GM12872 (cell line): ENCODE data around the gene IGFBP4.

Source experiments
- TF ChIP-seq, protein P1 (sequence below): IDR thresholded peaks from 3 replicates; pipeline ENCODE4 v1.5.1; 2011; ENCODE audit warnings: low read depth, mild to moderate bottlenecking, low read length, moderate library complexity; ENCODE audit not compliant: insufficient read depth

IGFBP4 gene

GRCh38 chr17:40490982-40491381 is 47.7 kb downstream of the IGFBP4 start:
- TF ChIP-seq, protein P1, sequence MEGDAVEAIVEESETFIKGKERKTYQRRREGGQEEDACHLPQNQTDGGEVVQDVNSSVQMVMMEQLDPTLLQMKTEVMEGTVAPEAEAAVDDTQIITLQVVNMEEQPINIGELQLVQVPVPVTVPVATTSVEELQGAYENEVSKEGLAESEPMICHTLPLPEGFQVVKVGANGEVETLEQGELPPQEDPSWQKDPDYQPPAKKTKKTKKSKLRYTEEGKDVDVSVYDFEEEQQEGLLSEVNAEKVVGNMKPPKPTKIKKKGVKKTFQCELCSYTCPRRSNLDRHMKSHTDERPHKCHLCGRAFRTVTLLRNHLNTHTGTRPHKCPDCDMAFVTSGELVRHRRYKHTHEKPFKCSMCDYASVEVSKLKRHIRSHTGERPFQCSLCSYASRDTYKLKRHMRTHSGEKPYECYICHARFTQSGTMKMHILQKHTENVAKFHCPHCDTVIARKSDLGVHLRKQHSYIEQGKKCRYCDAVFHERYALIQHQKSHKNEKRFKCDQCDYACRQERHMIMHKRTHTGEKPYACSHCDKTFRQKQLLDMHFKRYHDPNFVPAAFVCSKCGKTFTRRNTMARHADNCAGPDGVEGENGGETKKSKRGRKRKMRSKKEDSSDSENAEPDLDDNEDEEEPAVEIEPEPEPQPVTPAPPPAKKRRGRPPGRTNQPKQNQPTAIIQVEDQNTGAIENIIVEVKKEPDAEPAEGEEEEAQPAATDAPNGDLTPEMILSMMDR = no peak

- TF ChIP-seq, protein P1 = no peak
Measured at GRCh38 chr17:40491486-40491885, 48.2 kb downstream of the IGFBP4 start.

DNA sequence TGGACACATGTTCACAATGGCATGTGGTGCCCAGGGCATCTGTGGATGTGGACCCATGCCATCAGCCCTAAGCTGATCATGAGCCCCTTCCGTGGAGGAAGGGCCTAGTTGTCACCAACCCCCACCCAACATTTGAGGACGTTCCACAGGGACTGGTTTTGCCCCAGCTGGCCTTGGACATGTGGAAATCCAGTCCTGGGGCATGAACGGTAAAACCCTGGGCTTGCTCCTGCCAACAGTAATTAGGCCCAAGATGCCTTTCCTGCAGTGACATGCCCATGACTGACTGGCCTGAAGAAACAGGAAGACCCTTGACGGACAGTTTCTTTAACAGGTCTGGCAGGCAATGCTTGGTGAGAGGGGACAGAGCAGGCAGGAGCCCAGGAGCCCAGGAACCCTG is 50.4 kb downstream of the IGFBP4 start:
- TF ChIP-seq, protein P1 = no peak

GRCh38 chr17:40495140-40495539 is 51.9 kb downstream of the IGFBP4 start:
- TF ChIP-seq, protein P1 = no peak

- TF ChIP-seq, protein P1 = no peak
Measured at GRCh38 chr17:40496170-40496569, 52.9 kb downstream of the IGFBP4 start.

DNA sequence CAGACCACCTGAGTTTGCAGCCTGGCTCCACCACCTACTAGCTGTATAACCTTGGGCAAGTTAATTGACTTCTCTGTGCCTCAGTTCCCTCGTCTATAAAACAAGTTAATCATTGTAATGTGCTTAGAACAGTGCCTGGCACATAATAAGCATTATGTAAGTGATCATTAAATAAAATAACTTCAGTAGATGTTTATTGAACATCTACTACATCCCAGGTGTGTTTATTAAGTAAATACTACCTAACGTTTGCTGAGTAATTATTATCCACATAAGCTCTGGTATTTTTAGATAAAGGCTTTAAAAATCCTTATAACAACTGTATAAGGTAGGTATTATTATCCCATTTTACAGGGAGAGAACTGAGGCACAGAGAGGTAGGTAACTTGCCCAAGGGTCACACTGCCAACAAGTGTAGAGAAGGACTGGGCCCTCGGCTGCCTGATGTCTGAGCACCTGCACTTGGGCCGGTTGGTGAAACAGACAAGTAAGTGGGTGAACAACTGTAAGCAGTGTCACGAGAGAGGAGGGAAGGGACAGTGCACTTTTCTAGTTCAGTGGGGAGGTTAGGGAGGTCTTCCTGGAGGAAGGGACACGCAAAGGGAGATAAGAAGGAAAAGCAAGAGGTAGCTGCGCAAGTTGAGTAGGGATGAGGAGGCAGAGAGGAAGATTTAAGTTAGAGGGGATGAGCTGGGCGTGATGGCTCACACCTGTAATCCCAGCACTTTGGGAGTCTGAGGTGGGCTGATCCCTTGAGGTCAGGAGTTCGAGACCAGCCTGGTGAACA is 53.6 kb downstream of the IGFBP4 start:
- TF ChIP-seq, protein P1 = no peak

DNA sequence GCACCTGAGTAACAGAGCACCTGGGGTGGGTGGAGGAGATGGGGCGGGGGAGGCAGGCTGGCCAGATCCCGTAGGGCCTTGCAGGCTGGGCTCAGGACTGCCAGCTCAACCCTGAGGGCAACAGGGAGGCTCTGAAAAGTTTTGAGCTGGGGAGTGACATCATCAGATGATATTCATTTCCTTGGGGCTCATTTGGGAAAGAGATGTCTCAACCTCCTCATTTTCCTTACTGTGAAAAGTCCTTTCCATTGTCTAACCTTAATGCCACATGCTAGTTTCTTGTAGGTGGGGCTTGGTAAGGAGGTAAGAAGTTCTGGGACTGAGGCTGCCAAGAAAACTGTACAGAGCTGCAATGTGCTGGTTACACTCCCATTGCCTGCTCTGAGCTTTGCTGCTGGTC is 54.4 kb downstream of the IGFBP4 start:
- TF ChIP-seq, protein P1 = no peak
